Ishikawa (cell line): ENCODE measurements around the gene LYPD3.

ENCODE experiments used
- EGR1 ChIP-seq: IDR thresholded peaks from 2 replicates; pipeline ENCODE4 v1.6.1; 2012
- RAD21 ChIP-seq: IDR thresholded peaks from 2 replicates; pipeline ENCODE4 v1.6.1; 2012; ENCODE audit warnings: low read depth
- REST ChIP-seq: IDR thresholded peaks from 2 replicates; pipeline ENCODE4 v1.6.1; 2012; ENCODE audit warnings: low read depth, mild to moderate bottlenecking
- TAF1 ChIP-seq: IDR thresholded peaks from 2 replicates; pipeline ENCODE4 v1.6.1; 2012; ENCODE audit warnings: low read depth, mild to moderate bottlenecking
- TEAD4 ChIP-seq: IDR thresholded peaks from 2 replicates; pipeline ENCODE4 v1.6.1; 2012
- YY1 ChIP-seq: IDR thresholded peaks from 2 replicates; pipeline ENCODE4 v1.6.1; 2012; ENCODE audit warnings: low read depth
- TF ChIP-seq, protein P1 (sequence below): IDR thresholded peaks from 2 replicates; pipeline ENCODE4 v1.6.1; 2012

DNA sequence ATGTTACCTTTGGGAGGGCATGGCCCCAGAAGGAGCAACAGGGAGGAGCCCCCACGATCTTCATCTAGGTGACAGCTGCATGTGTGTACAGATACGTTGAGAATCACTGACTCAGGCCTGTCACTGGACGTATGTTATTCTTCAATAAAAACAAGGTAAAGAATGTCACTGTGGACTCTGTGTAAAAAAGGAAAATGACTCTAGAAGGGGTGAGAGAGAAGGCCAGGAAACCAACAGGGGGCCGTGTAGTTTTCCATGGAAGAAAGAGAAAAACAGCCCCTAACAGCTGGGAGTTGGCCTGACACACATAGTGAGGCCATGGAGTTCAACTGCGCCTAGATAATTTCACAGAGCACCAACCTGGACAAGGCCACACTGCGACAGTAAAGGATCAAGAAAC, 1.9 kb upstream of the LYPD3 start:
- TF ChIP-seq EGR1 (no peak), TEAD4 (no peak), REST (no peak), TAF1 (no peak), RAD21 (no peak), YY1 (no peak)
- TF ChIP-seq, protein P1, sequence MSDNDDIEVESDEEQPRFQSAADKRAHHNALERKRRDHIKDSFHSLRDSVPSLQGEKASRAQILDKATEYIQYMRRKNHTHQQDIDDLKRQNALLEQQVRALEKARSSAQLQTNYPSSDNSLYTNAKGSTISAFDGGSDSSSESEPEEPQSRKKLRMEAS, result no peak
